GM04503 (cell line): Measurements from ENCODE around the gene SH3PXD2A.

Experiments used
- DNase-seq: peaks from one replicate; pipeline ENCODE4 v3.0.0-alpha.2; 2012; ENCODE audit warnings: low read depth

Gene SH3PXD2A

DNA sequence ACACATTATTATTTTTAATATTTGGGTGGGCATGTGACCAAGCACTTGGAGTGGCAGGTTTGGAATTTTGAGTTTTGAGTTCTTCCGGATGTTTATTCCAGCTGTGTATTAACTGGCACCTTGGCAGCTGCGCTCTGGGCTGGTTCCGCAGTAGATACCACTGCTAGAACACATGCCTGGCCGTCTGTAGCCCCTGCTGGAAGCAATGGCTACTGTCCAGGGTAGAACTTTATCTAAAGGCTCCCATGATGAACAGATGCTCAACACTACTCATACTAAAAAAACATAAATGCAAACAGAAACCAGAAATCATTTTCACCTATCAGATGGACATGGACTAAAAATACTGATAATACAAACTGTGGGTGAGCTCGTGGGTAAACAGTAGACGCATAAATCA, 19.4 kb upstream of the SH3PXD2A start:
- DNase-seq: no peak

DNA sequence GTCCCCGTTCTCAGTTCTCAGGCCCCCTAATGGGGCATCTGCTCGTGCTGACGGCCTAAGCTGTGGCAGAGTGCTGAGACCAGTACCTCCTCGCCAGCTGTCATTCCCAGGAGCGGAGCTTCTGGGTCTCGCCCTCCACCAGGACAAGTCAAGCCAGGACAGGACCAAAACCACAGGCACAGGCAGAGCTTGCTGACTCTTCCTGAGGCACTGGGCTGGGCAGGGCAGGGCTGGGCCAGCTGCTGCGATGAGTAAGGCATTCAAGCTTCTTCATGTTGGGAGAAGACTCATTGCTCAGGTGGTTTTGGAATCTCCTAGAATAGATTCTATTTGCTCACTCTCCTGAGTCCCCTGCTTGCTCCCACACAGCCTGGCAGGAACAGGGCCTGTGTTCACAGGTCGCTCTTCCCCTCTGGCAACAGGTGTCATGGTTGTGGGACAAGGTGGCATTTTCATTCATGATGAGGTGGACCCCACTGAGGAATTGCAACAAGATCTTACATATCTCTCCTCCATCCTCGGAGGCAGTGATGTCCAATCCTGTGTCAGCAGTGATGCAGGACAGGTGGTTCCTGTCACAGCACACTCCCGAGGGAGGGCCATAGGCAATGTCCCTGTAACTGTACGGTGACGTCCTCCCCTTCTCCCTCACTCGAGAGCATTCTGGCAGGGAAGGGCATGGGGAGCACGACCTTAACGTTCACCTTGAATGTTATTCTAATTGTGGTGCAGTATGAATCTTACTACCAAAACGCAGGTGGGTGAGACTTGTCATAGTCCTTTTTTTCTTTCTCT, 17.0 kb upstream of the SH3PXD2A start:
- DNase-seq: no peak

DNA sequence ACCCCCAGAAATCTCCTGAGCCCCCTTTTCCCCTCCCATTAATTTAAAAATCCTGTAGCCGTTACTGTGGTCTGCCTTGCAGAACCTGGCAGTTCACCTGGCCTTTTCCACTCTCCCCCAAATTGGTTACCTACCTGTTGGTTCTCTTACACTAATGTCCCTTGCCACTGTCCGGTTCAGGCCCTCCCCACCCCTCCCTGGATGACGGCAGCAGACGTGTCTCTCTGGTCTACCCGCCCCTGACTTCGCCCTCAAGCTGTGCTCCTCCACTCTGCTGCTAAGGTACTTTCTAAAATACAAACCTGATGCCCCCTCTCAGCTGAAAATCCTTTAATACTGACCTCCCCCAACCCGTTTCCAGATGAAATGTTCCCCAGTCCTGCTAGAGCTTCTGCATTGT, 15.6 kb upstream of the SH3PXD2A start:
- no peak for DNase-seq

DNA sequence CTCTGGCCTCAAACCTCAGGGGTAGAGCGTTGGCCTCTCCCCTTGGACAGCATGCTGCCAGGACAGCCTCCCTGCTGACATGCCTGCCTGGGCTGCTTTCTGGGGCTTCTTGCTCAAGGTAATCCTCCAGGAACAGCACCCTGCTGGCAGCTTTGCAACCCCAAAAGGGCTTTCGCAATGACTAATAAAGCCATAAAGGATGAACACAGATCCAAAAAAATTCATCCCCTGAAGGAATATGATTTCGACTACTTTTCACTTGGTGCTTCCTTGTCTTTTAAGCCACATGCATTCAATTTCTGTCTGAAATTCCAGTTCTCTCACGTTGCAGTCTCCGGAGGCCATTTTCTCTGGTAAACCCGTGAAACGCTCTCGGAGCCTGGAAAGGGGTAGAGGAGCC, 15.1 kb upstream of the SH3PXD2A start:
- DNase-seq: no peak

DNA sequence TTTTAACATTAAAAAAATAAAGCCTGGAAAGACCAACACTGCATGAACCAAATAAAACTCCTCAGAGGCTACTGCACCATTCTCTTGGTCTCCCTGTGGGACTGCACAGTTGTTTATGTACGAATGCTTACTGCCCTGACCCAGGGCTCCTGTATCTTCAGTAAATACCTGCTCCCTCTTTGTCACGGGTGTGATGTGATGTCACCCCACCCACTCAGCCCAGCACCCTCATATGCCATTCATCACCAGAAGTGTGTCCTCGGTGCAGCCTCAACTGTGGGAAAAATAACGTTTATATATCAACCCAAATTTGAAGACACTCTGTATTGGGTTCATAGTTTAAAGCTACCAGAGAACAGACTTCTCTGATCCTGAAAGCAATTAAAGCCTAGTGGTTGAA, 14.0 kb upstream of the SH3PXD2A start:
- no peak for DNase-seq

DNA sequence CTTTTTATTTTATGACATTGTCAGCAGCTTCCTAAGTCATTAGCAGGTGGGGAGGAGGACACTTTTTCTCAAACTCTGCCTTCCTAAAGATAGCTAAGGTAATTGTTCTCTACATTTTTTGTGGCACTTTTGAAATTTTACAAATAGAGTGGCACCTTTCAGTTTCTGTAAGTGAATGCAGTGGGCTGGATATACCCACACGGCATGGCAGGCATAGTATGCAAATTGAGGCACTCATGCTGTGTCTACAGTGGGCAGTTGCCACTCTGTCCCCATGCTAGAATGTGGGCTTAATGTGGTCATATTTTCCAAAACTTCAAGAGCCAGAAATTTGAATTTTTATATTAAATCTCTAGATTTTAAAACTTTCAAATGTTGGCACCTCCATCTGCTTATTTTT, 12.8 kb upstream of the SH3PXD2A start:
- no peak for DNase-seq

DNA sequence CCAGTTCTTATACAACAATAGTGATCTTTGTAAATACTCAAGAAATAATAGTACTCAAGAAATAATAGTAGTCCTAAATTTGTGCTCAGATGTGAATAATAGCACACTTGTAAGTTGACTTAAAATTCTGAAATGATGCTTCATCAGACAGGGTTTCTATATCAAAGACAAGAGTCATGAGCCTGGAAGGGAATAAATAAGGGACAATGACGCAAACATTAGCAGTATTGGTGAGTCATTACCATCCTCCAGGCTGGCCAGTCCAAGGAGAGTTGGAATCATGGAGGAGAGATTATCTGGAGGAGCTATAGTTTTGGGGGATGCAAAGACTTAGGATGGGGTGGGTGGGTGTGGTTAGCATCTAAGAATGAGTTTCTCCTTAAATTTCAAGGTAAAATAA, 6.1 kb upstream of the SH3PXD2A start:
- no peak for DNase-seq

DNA sequence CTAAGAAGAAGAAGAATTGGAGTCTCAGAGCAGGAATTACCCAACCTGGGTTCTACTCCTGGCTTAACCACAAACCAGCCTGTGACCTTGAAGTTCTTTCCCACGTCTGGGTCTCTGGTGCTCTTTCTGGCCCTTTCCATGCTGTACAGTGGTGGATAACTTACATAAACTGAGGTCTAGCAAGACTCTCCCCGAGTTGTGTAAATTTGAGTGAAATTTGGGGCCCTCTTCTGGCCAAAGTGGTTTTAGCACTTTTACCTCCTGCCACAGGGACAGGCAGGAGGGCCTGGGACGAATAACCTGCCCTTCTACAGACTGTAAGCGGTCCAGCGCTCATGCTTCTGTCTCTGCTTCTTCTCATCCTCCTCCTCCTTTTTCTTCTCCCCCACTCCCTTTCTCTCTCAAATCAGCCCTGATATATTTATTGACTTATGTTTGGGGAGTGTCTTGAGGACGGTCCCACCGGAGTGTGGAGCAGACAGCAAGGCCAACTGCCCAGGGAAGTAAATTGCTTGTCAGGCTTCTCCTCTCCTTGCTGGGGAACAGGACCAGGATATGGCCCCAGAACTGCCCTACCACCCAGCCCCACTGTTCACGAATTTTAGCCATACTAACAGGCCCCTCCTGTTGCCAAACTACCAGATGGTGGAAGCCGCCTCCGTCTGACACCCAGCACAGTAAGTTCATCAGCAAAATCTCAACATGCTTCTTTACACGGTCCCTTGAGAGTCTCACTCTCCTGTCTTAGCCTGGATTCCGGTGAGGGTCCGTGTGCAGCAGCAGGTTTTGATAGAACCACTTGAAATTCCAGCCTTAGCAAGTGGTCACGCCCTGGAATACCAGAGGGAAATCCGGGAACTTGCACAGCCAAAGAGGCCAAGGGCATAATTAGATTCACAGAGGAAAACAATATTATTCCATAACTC, 4.0 kb upstream of the SH3PXD2A start:
- no peak for DNase-seq

DNA sequence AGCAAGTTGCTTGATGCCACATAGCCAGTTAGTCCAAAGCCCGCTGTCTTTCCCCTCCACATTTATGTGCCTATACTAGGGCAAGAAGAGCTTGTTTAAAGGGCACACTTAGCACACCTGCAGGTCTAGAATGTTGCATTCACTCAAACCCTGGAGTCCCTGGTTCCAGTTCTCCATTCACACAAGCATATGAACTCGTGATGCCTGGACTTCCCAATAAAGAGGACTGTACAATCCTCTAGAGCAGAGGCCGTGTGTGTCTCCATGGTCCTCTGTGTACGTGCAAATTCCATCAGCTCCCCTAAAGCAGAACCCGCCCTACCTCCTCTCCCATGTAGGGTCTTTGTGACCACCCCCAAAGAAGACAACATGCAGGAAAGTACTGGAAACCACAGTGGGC, 3.0 kb upstream of the SH3PXD2A start:
- DNase-seq: no peak

DNA sequence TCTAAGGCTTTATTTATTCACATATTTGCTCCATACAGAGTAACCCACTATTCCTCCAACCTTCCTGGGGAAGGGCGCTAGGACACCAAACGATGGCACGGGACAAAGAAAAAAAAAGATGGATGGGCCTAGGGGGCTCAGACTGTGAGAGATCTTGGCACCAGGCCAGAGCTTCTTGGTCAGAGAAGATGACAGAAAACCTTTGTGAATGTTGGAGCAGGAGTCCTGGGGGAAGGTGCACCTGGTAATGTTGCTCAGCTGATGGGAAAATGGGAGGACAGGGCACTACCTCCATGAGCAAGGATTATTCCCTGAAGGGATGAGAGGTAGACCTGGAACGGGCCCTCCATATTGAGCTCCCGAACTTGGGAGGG, 1.4 kb upstream of the SH3PXD2A start:
- no peak for DNase-seq

DNA sequence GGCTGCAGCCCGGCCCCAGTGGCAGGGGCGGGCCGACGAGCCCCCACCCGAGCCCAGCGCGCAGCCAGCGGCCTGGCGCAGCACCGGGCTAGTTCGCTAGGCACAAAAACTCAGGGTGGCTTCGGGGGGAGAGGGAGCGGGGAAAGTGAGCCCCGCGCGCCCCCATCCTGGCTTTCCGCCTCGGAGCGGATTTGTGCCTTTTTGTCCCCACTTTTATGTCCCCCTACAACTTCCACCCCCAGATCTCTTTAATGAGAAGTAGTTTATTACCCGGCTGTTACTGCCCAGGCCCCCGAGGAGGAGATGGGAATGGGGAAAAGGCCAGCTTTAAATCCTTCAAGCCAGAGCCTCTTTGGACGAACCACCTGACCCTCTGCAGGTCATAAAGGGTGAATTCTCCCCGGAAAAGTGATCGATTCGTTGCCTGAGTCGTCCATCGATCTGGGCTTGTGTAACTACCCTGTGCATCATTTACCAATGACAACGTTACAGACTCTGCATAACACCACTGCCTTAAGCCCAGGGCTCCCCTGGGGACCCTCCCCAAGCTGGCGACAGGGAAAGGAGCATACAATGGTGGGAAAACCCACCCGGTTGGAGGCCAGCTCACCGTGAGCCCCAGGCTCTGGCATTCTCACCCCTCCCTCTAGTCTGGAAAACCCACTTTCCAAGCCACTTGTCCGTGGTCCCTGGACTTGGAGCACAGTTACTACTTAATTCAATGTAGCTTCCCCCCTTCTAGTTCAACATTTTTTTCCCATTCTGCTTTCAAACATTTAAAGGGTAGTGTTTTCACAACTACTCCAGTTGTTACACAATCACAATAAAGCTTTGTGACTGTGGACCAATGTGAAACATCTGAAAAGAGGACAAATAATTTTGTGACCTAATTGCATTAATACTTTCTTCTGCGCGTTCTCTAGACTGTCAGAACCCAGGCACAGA, 748 bp upstream of the SH3PXD2A start:
- DNase-seq: no peak

DNA sequence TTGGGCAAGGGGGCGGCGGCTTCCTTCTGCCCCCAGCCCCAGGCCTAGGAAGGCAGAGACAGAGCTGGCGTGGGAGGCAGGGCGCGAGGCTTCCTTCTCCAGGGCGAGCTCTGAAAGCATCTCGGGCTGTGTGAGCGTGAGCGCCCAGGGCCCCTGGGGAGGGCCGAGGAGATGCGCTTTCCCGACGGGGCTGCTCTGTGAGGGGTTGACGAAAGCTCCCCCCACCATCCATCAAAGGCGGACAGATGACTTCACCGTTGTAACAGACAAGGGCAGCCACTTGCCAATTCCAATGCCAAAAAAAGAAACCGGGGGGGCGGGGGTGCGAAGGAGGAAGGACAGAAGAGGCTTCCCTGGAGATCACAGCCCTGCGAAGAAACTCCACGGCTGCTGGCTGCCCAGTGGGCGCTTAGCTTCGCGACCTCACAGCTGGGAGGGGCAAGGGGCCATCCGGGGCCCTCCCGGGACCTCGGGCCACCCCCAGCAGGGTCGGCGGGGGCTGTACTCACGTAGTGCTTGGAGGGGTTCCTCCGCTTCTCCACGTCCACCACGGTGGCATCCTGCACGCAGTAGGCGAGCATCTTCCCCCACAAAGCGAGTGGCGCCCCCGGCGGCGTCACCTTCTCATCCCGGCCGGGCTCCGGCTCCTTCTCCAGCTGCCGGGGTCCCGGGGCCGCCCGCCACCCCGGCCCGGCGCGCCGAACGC, 537 bp downstream of the SH3PXD2A start:
- DNase-seq: no peak

DNA sequence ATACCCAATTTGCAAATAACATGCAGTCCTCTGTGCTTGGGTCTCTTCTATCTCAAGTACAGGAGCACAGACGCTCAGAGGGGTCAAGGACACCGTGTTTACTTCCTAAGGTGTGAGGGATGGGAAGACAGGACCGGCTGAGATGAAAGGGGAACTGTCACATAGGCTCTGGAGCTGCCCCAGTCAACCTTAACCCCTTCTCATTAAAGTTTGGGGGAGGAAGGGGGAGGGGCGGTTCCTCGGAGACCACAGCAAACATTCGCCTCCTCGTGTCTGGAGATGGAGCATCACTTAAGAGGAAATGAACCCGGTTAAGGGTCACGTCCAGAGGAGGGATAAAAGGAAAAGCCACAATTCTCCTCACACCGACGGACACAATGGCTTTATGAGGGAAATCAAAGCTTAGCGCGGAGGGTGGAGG, 1.1 kb downstream of the SH3PXD2A start:
- no peak for DNase-seq

DNA sequence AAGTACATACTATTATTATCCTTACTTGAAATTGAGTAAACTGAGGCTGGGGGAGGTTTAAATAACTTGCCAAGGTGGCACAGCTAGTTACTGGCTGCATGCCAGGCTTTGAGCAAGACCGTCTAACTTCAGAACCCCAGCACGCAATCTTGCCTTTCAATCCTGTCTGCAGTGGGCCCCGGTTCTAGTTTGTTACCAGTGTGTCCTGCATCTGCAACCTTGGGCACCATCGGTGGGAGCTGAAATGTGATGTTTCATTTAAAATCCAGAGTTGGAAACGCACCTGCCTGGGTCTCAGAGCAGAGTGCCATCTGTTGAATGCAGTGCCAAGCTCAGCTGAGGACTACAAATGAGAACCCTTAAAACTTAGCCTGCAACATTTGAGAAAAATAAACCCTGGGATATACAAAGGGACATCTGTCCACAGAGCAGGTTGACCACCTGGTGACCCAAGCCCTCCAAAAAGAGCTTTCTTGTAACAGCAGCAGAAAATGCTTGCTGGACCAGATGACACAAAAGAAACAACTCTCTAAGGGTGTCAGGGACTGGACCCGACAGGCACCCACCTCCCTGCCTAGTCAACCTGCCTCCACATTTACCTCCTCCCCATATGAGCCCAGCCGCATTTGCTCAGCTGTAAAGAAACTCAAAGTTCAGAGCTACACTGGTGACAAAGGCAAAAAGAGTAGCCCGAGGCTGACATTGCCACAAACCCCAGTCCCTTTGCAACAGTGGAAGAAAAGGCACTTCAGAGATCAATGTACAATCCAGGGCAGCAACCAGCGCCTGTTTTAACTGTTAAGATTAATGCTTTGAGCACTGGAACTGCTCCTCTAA, 1.7 kb downstream of the SH3PXD2A start:
- DNase-seq: no peak

DNA sequence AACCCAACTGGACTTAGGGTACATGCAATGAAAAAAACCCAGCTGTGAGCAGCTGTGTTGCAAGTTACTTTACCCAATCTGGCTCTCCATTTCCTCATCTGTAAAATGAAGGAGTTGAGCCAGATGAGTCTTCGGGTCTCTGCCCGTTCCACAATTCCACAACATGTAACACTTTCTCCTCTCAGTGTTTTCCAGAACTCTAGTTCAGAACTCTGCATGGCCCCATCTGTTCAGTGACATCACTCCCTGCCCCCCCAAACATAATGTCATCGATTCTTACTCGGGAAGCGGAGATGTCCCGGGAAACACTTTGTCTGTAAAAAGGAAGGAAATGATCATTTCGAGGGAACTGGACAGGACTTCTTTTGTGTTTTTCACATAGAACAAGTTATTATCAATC, 2.5 kb downstream of the SH3PXD2A start:
- DNase-seq: no peak

DNA sequence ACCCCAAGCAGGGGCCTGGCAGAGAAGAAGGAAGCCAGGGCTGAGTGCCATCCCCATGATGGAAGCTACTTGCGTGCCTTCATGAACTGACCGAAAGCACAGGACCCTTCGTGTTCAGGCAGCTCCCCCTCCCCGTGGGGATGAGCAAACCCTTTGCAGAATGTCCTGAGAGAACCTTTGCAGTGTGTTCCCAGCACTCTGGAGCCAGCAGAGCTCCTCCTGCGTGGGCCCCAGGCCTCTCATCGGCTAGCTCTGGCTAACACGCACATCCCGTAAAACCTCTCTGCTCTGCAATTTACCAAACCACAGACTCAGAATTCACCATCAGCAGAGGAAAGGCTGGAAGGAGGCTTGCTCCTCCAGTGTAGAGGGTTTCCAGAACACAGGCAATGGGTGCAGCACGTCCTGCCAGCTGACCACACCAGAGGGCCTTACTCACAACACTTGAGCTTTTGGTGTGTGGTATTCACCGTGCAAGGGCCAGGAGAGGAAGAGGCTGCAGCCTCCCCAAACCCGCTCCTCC, 3.1 kb downstream of the SH3PXD2A start:
- DNase-seq: peak; percentile 88

DNA sequence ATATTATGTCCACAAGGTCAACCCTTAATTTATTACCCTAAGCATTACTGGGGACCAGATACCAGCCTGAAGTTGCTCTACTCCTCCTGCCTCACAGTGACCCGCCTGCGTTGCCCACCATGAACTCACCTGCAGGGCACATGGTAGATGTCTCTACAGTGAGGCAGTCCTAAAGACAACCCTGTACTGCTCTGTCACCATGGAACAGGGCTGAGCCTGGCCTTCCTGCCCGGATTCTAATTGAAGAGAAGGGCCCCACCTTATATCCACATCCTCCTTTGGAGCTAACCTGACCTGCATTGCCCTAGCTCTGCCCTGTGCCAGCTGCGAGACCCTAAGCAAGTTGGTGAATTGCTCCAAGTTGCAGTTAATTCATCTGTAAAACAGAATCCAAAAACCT, 4.1 kb downstream of the SH3PXD2A start:
- DNase-seq: no peak

DNA sequence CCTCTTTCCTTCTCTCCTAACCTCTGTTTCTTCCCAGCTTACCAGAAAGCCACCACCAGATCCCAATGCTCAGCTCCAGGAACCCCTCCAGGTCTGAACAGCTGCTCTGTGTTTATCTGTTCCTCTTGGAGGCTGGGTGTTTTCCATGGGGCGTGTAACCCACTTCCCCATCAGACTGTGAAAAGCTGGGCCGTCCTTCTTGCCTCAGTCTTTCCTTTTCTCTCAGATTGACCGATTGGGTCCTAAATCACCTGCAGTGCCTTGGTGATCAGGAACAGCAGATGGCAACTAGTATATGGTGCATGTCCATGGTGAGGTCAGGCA, 4.8 kb downstream of the SH3PXD2A start:
- no peak for DNase-seq

DNA sequence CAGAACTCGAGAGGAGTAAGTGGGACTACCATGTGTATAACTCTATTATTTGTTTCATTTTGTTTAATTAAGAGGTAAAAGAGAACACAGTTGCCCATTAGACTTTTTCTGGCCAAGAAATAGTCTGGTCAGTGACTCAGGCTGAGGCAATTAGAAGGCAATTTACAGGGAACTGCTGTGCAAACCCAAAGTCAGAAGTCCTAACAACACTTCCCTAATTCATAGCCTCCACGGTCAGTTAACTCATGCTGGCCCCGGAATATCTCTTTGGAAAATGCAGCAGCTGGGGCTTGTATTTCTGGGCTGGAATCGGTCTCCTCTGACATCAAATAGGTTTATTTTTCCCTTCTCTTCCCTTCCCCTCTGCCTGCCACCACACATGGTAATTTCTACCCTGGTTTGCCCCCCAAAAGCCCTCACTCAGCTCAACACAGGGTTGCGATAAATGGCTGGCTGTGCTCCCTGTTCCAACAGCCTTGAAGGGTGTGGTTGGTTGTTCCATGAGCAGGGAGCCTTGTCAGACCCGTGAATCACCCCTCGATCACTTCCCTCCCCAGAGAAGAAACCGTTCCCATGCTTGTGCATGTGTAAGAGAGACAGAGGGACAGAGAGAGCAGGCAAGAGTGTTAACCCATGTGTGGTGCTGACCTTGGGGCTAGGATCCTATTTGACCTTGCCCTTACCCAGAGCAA, 5.3 kb downstream of the SH3PXD2A start:
- DNase-seq: peak; percentile 80
